GM12873 (cell line): Measurements from ENCODE around the gene TSPAN19.

Source experiments
- TF ChIP-seq, protein P1 (sequence below): IDR thresholded peaks from 2 replicates; pipeline ENCODE4 v1.5.1; 2012; ENCODE audit warnings: low read depth, mild to moderate bottlenecking, moderate library complexity, low read length, control low read depth; ENCODE audit not compliant: insufficient read depth; ENCODE audit errors: missing control alignments

Gene TSPAN19

DNA sequence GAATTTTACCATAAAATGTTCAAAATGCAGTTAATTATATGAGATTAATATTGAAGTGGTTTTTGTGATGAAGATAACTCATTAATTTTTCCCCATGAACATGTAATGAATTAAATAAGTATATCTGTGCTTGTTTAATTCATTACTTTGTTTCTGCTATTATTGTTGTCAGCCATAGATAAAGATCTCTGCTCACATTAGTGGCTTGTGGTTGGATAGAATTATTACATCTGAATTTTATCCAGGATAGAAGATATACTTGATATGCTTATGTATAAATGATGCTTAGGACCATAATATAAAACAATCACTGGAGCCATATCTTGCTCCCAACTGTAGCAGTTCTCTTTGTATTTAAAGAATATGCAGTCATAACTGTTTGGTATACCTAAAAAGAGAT lies 18.5 kb downstream of the TSPAN19 start:
- TF ChIP-seq, protein P1, sequence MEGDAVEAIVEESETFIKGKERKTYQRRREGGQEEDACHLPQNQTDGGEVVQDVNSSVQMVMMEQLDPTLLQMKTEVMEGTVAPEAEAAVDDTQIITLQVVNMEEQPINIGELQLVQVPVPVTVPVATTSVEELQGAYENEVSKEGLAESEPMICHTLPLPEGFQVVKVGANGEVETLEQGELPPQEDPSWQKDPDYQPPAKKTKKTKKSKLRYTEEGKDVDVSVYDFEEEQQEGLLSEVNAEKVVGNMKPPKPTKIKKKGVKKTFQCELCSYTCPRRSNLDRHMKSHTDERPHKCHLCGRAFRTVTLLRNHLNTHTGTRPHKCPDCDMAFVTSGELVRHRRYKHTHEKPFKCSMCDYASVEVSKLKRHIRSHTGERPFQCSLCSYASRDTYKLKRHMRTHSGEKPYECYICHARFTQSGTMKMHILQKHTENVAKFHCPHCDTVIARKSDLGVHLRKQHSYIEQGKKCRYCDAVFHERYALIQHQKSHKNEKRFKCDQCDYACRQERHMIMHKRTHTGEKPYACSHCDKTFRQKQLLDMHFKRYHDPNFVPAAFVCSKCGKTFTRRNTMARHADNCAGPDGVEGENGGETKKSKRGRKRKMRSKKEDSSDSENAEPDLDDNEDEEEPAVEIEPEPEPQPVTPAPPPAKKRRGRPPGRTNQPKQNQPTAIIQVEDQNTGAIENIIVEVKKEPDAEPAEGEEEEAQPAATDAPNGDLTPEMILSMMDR, result no peak

DNA sequence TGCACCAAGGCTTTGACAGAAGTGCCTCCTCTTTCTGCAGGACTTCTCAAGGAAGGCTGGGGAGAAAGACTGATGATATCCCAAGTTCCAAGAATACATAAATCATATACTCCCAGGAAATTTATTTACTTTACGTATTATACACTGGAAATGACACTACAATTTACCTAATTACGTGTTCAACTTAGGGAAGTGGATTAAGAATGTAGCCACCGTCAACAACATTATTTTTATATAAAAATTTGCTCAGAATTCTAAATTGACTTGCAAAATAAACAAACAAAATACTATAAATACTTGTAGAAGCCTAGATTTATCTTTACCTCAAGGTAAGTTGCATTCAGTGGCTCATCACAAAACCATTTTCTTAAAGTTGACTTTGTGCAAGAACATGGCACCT lies 18.9 kb downstream of the TSPAN19 start:
- TF ChIP-seq, protein P1, result no peak

DNA sequence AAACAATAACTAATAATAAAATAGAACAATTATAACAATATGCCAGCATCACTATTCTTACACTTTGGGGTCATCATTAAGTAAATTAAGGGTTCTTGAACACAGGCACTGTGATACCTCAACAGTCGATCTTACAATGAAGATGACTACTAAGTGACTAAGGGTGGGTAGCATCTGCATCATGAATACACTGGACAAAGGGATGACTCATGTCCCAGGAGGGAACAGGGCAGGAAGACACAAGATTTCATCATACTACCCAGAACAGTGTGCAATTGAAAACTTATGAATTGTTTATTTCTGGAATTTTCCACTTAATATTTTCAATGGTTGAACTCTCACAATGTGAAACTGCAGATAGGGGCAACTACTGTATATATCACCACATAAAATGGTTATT lies 19.7 kb downstream of the TSPAN19 start:
- TF ChIP-seq, protein P1, result no peak

DNA sequence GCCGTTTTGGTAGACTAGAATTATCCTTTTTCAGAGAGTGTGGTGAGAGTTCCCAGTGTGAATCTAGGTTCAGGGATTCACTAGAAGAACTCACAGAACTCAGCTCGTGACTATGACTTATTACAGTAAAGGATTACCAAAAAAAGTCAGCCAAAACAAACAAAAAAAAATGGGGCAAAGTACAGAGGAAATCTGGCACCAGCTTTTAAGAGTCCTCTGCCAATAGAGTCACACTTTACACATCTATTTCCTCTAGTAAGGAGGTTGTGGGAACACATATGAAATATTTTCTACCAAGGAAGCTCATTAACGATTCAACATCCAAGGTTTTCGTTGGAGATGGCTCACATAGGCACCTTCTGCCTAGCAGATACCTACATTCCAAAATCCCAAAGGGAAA lies 28.2 kb downstream of the TSPAN19 start:
- TF ChIP-seq, protein P1, result no peak

DNA sequence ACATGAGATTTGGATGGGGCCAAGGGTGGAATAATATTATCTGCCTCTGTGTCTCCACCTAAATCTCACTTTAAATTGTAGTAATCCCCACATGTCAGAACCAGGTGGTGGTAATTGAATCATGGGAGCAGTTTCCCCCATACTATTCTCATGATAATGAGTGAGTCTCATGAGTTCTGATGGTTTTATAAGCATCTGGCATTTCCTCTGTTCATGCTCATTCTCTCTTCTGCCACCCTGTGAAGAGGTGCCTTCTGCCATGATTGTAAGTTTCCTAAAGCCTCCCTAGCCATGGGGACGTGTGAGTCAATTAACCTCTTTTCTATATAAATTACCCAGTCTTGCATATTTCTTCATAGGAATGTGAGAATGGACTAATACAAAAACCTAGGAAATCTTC lies 29.9 kb downstream of the TSPAN19 start:
- TF ChIP-seq, protein P1, result no peak

DNA sequence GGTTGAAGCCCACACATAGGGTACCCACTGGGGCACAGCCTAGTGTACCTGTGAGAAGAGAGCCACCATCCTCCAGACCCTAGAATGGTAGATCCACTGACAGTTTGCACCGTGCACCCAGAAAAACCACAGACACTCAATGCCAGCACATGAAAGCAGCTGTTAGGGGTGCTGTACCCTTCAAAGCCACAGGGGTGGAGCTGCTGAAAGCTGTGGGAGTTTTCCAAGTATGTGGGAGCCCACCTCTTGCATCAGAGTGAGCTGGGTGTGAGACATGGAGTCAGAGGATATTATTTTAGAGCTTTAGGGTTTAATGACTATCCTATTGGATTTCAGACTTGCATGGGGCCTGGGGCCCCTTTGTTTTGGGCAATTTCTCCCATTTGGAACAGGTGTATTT lies 30.5 kb downstream of the TSPAN19 start:
- TF ChIP-seq, protein P1, result no peak

DNA sequence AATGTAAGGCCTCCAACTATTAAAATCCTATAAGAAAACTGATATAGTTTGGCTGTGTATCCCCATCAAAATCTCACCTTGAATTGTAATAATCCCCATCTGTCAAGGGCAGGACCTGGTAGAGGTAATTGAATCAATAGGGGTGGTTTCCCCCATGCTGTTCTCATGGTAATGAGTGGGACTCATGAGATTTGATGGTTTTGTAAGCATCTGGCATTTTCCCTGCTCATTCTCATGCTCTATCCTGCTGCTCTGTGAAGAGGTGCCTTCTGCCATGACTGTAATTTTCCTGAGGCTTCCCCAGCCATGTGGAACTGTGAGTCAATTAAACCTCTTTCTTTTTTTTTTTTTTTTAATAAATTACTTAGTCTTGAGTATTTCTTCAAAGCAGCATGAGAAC lies 31.9 kb downstream of the TSPAN19 start:
- TF ChIP-seq, protein P1, result no peak
